ENCODE measurements around the gene MSL3. TPM values are rescaled to one million over a fixed set of nuclear protein-coding genes. Genes with fewer than 3 reads are reported as not detected.

The MSL3 gene
- total RNA-seq, 1 donor from 2014 or later, result 11.2 TPM

- TF ChIP-seq CTCF (IDR thresholded peaks at IDR 0.05; ENCODE audit: borderline replicate concordance), result no peak
- no peaks in the 10 kb centered on the region for H3K27me3 ChIP-seq (ENCODE audit: low read depth)
- DNase-seq, result no peak
- intact Hi-C loops (cut with micrococcal nuclease), result no loop called here
- no peaks in the 10 kb centered on the region for H3K9me3 ChIP-seq (replicated peaks)
- H3K27ac ChIP-seq (replicated peaks), result no peak overlapping the region
- H3K4me3 ChIP-seq, result peak overlapping the region; percentile 43
- no peaks in the 10 kb centered on the region for H3K4me1 ChIP-seq
- H3K36me3 ChIP-seq, result no peaks in the 10 kb centered on the region
These were observed 28.8 kb downstream of the MSL3 start for GRCh38 chrX:11786862-11787261.

GRCh38 chrX:11787564-11787963 lies 29.5 kb downstream of the MSL3 start:
- DNase-seq, result peak; percentile 36
- peak; percentile 61 for TF ChIP-seq CTCF (IDR thresholded peaks at IDR 0.05; ENCODE audit: borderline replicate concordance)
- Histone ChIP-seq H3K4me1 (no peaks in the 10 kb centered on the region), H3K27ac (replicated peaks) (no peak overlapping the region), H3K4me3 (peak overlapping the region; percentile 43), H3K27me3 (ENCODE audit: low read depth) (no peaks in the 10 kb centered on the region), H3K36me3 (no peaks in the 10 kb centered on the region), H3K9me3 (replicated peaks) (no peaks in the 10 kb centered on the region)
- intact Hi-C loops (cut with micrococcal nuclease), result no loop called here

DNA sequence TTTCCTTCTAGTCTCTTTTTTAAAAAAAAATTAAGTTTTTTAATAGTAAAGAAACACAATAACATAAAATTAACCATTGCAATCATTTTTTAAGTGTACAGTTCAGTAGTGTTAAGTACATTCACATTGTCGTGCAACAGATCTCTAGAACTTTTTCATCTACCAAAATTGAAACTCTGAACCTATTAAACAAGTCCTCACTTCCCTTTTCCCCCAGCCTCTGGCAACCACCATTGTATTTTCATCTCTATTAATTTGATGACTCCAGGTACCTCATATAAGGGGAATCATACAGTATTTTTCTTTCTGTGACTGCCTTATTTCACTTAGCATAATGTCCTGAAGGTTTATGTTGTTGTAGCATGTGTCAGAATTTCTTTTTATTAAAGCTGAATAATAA lies 31.8 kb downstream of the MSL3 start:
- no peaks in the 10 kb centered on the region for H3K4me1 ChIP-seq
- H3K27ac ChIP-seq (replicated peaks), result no peak overlapping the region
- no peaks in the 10 kb centered on the region for H3K9me3 ChIP-seq (replicated peaks)
- no peaks in the 10 kb centered on the region for H3K27me3 ChIP-seq (ENCODE audit: low read depth)
- TF ChIP-seq CTCF (IDR thresholded peaks at IDR 0.05; ENCODE audit: borderline replicate concordance), result no peak
- no peak overlapping the region for H3K4me3 ChIP-seq
- DNase-seq, result no peak
- intact Hi-C loops (cut with micrococcal nuclease), result no loop called here
- H3K36me3 ChIP-seq, result no peaks in the 10 kb centered on the region

GRCh38 chrX:11791090-11791489 lies 33.1 kb downstream of the MSL3 start:
- Histone ChIP-seq H3K36me3 (no peaks in the 10 kb centered on the region), H3K27me3 (ENCODE audit: low read depth) (no peaks in the 10 kb centered on the region), H3K27ac (replicated peaks) (no peak overlapping the region), H3K4me3 (no peak overlapping the region), H3K4me1 (no peaks in the 10 kb centered on the region), H3K9me3 (replicated peaks) (no peaks in the 10 kb centered on the region)
- intact Hi-C loops (cut with micrococcal nuclease), result no loop called here
- TF ChIP-seq CTCF (IDR thresholded peaks at IDR 0.05; ENCODE audit: borderline replicate concordance), result no peak
- no peak for DNase-seq

DNA sequence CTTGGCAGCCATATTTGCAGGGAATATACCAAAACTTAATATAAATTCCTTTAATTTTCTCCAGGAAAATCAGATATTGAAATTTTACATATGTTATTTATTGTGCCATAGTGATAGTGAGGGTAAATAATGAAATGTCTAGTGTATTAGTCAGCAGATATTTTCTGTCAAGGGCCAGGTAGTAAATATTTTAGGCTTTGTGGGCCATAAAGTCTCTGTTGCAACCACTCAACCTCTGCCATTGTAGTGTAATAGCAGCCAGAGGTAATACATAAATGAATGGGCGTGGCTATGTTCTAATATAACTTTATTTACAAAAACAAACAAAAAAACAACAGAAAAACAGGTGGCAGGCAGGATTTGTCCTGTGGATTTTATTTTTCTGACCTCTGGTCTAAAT lies 33.5 kb downstream of the MSL3 start:
- H3K27me3 ChIP-seq (ENCODE audit: low read depth), result no peaks in the 10 kb centered on the region
- intact Hi-C loops (cut with micrococcal nuclease), result no loop called here
- no peak overlapping the region for H3K4me3 ChIP-seq
- no peaks in the 10 kb centered on the region for H3K4me1 ChIP-seq
- no peak for TF ChIP-seq CTCF (IDR thresholded peaks at IDR 0.05; ENCODE audit: borderline replicate concordance)
- no peak for DNase-seq
- H3K36me3 ChIP-seq, result no peaks in the 10 kb centered on the region
- no peak overlapping the region for H3K27ac ChIP-seq (replicated peaks)
- H3K9me3 ChIP-seq (replicated peaks), result no peaks in the 10 kb centered on the region

Measured in left ventricle myocardium inferior (tissue), 1 donor.